Measurements from ENCODE around the gene KRT85. TPM values are rescaled to one million over a fixed set of nuclear protein-coding genes. Genes with fewer than 3 reads are reported as not detected.
"Not testable (repeated sequence)": the region's sequence is repeated elsewhere in the genome, so short reads cannot be mapped to it uniquely, and the experiment has no call there.

Gene KRT85
- total and polyA plus RNA-seq, 2 of the 4 experiments (the other 2 are of a cell fraction): not detected

GRCh38 chr12:52316290-52316689 is 51.0 kb downstream of the KRT85 start:
- Histone ChIP-seq H3K18ac (ENCODE audit: low read depth, low read length) (no peak overlapping the region), H3K27ac (ENCODE audit: insufficient read depth, low read length) (no peak overlapping the region), H4K20me1 (ENCODE audit: insufficient read depth, low read length) (no peaks in the 10 kb centered on the region), H4K91ac (ENCODE audit: insufficient read depth, low read depth, low read length) (no peak overlapping the region), H3K4me1 (ENCODE audit: control insufficient read depth, insufficient read depth, low read length) (no peaks in the 10 kb centered on the region), H3K4ac (ENCODE audit: low read depth, low read length) (no peak overlapping the region), H3K9ac (ENCODE audit: low read depth, low read length) (no peak overlapping the region), H2BK20ac (ENCODE audit: low read depth, low read length) (no peak overlapping the region), H3K56ac (ENCODE audit: extremely low read depth, insufficient read depth, low read length) (no peak overlapping the region), H2BK5ac (ENCODE audit: low read depth, low read length, poor library complexity, severe bottlenecking) (no peak overlapping the region), H3K14ac (replicated peaks; ENCODE audit: low read depth, low read length) (no peak overlapping the region), H3K4me3 (ENCODE audit: insufficient read depth, low read depth, low read length) (no peak overlapping the region), H3K23ac (ENCODE audit: low read depth, low read length) (no peak overlapping the region), H2BK120ac (ENCODE audit: low read depth, low read length) (no peak overlapping the region), H3K9me3 (ENCODE audit: control insufficient read depth, insufficient read depth, low read length) (no peaks in the 10 kb centered on the region), H4K5ac (ENCODE audit: low read depth, low read length) (no peak overlapping the region), H3K79me1 (ENCODE audit: low read depth in 1 of 2, low read length in 2 of 2) (no peaks in the 10 kb centered on the region), H4K8ac (ENCODE audit: low read depth in 2 of 2, low read length in 2 of 2) (no peak overlapping the region), H2AK9ac (replicated peaks; ENCODE audit: low read depth, low read length, poor library complexity) (no peak overlapping the region), H3K27me3 (ENCODE audit: control insufficient read depth, insufficient read depth, low read length) (peaks cover 75% of the 10 kb centered on the region), H2AFZ (replicated peaks; ENCODE audit: low read length, poor library complexity) (no peak overlapping the region), H3K4me2 (ENCODE audit: low read depth, low read length) (no peak overlapping the region), H3K36me3 (ENCODE audit: control insufficient read depth, insufficient read depth, low read length) (no peaks in the 10 kb centered on the region), H2BK15ac (ENCODE audit: low read depth, low read length) (no peak overlapping the region), H2AK5ac (ENCODE audit: low read depth, low read length) (no peak overlapping the region), H3K9me1 (ENCODE audit: insufficient read depth, low read length) (no peaks in the 10 kb centered on the region; the same call in 1 of the 2 replicates)
- DNase-seq (no peak), ATAC-seq (ENCODE audit: low read depth) (no peak)
- in situ Hi-C loops (cut with MboI; ENCODE audit: low sequenced_read_pairs): no loop called here
- no TSS peak for BruUV-seq (replicated peaks)
- dilution Hi-C loops (cut with HindIII; ENCODE audit: low sequenced_read_pairs, unreplicated experiment): no loop called here
- TF ChIP-seq MXI1 (IDR thresholded peaks at IDR 0.05; ENCODE audit: borderline replicate concordance, low read depth, low read length) (no peak), USF2 (IDR thresholded peaks at IDR 0.05; ENCODE audit: low read depth, low read length) (no peak), MAZ (IDR thresholded peaks at IDR 0.05; ENCODE audit: borderline replicate concordance, low read depth, low read length) (no peak), MAFK (IDR thresholded peaks at IDR 0.05; ENCODE audit: low read depth, low read length) (no peak), SMC3 (IDR thresholded peaks at IDR 0.05; ENCODE audit: low read depth, low read length) (no peak)
- intact Hi-C loops (cut with micrococcal nuclease): no loop called here
- CTCF ChIA-PET: interaction anchor here (0.7 to 1.3 kb wide), 2 partner anchors 9 to 11 kb away, joined by 4 to 9 read pairs; no protein-coding TSS in a partner anchor
- 90% methylated on average over 2 of the region's 9 CpGs; no CpG with 5 or more reads in 1 of the 2 experiments for WGBS, 2 experiments (ENCODE audit: extremely low coverage in 2 of 2, insufficient read length in 1 of 2)
- POLR2A ChIA-PET (ENCODE audit: unreplicated experiment): no interaction called here

GRCh38 chr12:52315721-52316120 is 51.6 kb downstream of the KRT85 start:
- H2BK15ac ChIP-seq (ENCODE audit: low read depth, low read length); H2BK20ac ChIP-seq (ENCODE audit: low read depth, low read length); H4K91ac ChIP-seq (ENCODE audit: insufficient read depth, low read depth, low read length); H4K20me1 ChIP-seq (ENCODE audit: insufficient read depth, low read length); H3K9me3 ChIP-seq (ENCODE audit: control insufficient read depth, insufficient read depth, low read length); in situ Hi-C loops (cut with MboI; ENCODE audit: low sequenced_read_pairs); H3K4ac ChIP-seq (ENCODE audit: low read depth, low read length); ATAC-seq (ENCODE audit: low read depth); intact Hi-C loops (cut with micrococcal nuclease); H3K14ac ChIP-seq (replicated peaks; ENCODE audit: low read depth, low read length); H3K9me1 ChIP-seq (ENCODE audit: insufficient read depth, low read length); H3K56ac ChIP-seq (ENCODE audit: extremely low read depth, insufficient read depth, low read length); H3K4me2 ChIP-seq (ENCODE audit: low read depth, low read length); H3K18ac ChIP-seq (ENCODE audit: low read depth, low read length); H3K9ac ChIP-seq (ENCODE audit: low read depth, low read length); POLR2A ChIA-PET (ENCODE audit: unreplicated experiment); H2AK9ac ChIP-seq (replicated peaks; ENCODE audit: low read depth, low read length, poor library complexity); H2AK5ac ChIP-seq (ENCODE audit: low read depth, low read length); H3K79me1 ChIP-seq (ENCODE audit: low read depth in 1 of 2, low read length in 2 of 2); H3K23ac ChIP-seq (ENCODE audit: low read depth, low read length); BruUV-seq (replicated peaks); H2BK5ac ChIP-seq (ENCODE audit: low read depth, low read length, poor library complexity, severe bottlenecking); H2BK120ac ChIP-seq (ENCODE audit: low read depth, low read length); H3K4me3 ChIP-seq (ENCODE audit: insufficient read depth, low read depth, low read length); H3K36me3 ChIP-seq (ENCODE audit: control insufficient read depth, insufficient read depth, low read length); H2AFZ ChIP-seq (replicated peaks; ENCODE audit: low read length, poor library complexity); H4K8ac ChIP-seq (ENCODE audit: low read depth in 2 of 2, low read length in 2 of 2); H3K4me1 ChIP-seq (ENCODE audit: control insufficient read depth, insufficient read depth, low read length); DNase-seq; H3K27ac ChIP-seq (ENCODE audit: insufficient read depth, low read length); H4K5ac ChIP-seq (ENCODE audit: low read depth, low read length); dilution Hi-C loops (cut with HindIII; ENCODE audit: low sequenced_read_pairs, unreplicated experiment): not testable (repeated sequence)
- CTCF ChIA-PET: interaction anchor here (0.7 to 1.3 kb wide), 2 partner anchors 9 to 12 kb away, joined by 4 to 9 read pairs; no protein-coding TSS in a partner anchor
- H3K27me3 ChIP-seq (ENCODE audit: control insufficient read depth, insufficient read depth, low read length): peaks cover 70% of the 10 kb centered on the region
- no CpG with 5 or more reads among the region's 9 CpGs for WGBS, 2 experiments (ENCODE audit: extremely low coverage in 2 of 2, insufficient read length in 1 of 2)
